Activated CD4-positive, alpha-beta T cell treated with anti-CD3 and anti-CD28 coated beads, Interleukin-2, amount 50 U/mL, for 16 hours (primary cell): ENCODE measurements around the gene ITGA2B.
"Not testable (repeated sequence)": the region's sequence is repeated elsewhere in the genome, so short reads cannot be mapped to it uniquely, and the experiment has no call there.

ENCODE experiments used
- DNase-seq: peaks from one replicate; pipeline ENCODE4 v3.0.0-alpha.2; 2020

Gene ITGA2B

DNA sequence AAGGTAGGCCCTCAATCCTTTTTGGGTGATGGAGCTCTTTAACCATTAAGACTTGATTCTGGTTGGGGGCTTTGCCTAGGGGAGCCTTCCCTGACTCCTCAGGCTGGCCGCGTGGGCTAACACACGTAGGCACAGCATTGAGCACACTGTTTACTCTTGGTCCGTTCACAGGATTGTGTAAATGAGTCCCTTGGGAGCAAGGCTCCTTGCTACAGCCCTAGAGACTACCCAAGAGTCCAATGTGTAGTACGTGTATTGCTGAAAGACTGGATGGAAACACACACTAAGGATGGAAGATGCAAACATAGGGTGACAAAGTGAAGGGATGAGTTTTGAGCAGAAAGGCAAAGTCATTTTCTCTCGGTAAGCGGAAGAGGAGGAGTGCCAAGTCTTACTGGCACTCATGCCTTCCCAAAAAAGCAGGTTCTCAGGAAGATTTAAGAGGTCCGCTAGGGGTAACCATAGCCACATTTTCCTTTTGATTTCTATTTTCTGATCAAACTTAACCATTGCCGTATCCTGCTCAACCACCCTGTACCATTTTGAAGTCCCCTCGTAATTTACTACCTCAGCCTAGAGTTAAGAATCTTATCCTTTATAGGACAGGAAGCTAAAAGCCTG, 911 bp upstream of the ITGA2B start:
- DNase-seq = no peak

DNA sequence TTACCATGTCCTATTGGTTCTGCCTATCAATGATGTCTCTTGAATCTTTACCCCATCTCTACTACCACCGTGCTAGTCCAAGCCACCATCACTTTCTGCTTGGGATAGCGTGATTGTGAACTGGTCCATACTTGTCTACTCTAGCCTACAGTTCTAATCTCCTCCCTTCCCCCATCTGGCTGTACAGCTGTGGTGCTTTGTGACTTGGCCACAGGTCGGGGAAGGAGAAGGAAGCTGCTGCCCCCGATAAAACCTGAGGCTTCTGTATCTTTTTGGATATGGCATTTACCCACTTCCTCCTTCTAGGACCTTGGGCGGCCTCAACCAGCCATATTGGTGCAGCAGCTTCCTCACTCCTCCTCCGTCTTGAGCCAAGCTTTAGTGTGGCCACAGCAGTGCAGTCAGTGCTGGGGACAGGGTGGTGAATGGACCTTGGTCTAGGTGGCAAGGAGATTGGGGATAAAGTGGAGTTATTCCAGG, 314 bp upstream of the ITGA2B start:
- DNase-seq = no peak

DNA sequence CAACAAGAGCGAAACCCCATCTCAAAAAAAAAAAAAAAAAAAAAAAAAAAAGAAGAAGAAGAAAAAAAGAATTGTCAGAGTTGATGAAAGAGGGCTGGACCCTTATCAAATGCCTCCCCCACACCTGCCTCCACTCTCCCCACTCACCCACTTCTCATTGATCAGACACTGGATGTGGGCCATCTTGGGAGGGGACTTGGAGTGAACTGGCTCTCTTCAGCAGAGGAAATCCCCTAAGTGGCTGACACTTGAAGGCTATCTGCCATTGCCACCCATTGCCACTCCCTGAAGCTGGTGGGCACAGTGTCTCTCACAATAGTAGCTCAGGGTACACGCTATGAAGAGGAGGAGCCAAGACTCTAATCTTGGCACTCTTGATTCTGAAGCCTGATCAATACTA, 1.6 kb downstream of the ITGA2B start:
- DNase-seq = no peak

DNA sequence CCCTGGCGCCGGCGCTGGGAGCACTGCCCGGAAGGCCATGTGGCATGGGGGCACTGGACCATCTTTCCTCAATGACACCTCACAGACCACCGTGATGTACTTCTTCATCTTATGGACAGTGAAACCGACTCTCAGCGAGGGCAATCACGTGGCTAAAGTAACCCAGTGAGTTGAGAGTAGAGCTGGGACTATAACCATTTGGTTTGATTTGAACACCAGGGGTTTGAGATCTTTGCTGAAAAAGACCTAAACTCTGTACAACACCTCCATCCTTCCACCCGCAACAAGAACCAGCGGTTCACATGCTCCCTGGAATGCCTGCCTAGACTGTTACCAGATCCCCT, 3.3 kb downstream of the ITGA2B start:
- DNase-seq = no peak

DNA sequence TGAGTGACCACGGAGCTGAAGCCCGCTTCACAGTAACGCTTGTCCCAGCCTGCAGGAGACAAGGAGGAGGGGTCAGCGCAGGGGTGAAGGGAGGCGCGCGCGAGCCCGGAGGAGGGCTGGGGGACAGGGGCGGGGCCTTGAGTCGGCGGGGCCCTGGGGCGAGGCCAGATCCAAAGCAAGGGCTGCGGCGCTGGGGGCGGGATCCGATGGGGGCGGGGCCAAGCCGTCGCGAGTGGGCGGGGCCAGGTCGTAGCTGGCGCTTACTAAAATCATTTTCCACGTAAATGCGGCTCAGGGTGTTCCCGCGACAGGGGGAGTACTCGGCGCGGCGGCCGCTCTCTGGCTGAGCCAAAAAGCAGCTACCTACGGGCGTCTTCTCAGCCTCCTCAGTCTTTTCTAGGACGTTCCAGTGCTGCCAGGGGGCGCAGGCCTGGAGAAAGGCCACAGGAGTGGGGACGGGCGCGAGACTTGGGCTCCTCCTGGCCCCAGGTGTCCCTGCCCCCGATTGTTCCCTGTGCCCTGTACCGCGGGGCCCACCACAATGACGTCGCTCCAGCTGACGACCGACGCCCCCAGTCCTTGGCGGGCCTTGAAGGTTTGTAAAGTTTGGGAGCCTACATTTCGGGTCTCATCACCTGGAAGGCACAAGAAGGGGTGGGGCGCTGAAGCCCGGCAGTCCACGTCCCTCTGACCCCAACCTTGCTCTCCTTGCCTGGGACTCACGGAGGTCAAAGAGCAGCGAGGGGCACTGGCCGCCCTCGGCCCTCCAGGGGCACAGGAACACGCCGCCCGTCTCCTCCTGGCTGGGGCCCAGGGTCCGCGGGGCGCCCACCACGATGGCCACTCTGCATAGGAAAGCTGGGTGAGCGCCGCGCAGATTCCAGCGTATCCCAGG, 3.9 kb downstream of the ITGA2B start:
- DNase-seq = peak; percentile 87

DNA sequence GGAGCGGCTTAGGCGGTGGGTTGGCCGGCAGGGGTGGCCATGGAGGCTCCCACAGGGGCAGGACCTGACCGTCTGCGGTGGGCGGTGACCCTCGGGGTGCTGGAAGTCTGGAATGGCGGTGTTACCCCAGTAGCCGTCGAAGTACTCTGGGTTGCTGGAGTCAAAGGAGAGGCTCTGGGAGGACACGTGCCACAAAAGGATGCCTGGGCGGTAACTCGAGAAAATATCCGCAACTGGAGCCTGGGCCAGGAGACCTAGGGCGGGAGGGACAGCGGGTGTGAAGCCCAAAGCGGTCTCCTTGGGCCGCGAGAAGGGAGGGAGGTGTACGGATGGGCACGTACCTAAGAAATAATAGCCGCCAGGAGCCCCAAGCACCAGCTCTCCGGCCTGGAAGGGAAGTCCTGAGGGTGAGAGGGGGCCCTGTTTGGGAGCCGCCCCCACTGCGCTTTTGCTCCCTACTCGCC, 4.6 kb downstream of the ITGA2B start:
- no peak for DNase-seq

DNA sequence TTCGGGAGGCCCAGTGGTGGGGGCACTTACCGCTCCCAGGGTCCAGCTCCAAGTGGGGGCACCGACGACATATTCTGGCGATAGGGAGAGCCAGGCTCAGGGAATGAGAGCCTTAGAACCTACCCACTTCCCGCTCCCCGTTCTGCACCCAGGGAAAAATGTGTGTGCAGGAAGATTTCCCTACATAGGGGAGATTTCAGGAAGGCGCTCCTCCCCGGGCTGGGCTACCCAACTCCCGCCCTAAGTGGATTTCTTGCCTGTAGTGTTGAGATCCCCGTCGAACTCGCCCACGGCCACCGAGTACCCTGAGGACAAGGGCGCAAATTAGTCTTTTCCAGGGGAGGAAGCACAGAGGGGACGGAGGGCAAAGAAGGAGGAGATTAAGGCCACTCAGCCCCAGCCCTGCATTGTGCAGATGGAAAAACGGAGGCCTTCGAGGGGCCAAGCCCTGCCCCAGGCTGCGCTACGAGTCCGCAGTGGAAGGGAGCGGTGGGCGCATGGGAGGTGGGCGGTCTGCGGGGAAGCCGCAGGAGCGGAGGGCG, 5.1 kb downstream of the ITGA2B start:
- no peak for DNase-seq

DNA sequence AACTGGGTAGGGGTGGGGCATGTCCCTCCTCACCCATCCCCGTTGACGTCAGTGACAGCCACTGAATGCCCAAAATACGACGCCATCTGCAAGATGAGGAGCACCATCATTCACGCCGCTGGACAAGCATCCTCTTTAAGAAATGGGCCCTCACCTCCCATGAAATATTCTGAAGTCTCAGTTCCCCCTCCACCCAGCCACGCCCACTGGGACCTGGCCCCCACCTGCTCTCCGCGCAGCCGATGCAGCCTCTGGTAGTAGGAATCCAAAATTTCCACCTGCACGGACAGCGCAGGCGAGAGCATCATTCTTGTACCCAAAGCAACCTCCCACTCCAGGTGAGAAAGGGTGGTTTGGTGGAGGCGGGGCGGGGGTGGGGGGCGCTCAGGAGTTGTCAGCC, 5.6 kb downstream of the ITGA2B start:
- no peak for DNase-seq

DNA sequence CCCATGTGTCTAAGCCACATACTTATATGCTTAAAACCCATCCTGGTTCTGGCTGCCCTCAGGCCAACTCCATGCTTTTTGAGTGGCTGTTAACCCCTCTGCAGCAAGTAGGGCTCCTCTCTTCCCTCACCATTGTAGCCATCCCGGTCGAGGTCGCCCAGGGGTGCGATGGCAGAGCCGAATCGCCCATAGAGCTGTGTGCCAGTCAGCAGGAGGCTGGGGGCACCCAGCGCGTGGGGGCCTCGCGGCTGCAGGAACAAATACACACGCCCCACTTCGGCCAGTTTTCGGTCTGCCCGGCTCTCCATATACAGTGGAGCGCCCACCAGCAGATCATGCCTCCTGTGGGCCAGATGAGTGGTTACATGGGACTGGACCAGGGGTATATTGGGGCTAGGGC, 6.1 kb downstream of the ITGA2B start:
- DNase-seq = no peak

DNA sequence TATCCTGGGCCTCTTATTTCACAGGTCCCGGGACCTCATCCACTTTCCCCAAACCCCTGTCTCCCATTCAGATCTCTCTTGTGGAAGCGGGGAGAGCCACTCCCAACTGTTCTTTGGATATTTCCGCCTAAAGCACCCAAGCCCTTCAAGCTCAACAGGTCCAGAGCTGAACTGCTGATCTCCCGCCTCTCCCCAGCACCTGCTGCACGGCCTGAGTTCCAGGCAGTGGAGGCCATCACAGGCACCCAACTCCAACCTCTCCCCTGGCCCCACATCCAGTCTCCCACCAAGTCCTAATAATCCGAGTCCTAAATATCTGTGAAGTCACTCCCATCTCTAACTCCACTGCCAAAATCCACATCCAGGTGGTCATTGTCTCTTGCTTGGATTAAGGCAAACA, 6.5 kb downstream of the ITGA2B start:
- no peak for DNase-seq

DNA sequence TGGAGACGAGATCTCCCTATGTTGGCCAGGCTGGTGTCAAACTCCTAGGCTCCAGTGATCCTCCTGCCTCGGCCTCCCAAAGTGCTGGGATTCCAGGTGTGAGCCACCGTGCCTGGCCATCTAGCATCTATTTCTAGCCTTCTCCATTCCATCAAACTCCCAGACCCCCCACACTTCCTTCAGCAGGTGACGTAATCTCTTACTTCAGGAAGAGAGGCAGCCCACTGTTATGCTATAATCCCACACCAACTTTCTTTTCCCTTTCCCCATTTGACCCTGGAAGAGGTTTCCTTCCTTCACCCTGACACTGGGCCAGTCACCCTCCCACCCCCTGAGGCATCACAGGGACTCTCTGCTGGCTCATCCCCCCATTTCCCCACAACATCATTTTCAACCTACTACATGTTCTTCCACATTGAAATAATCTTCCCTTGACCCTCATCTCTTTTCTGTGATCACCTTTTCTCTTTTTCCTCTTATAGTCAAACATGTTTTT, 7.6 kb downstream of the ITGA2B start:
- DNase-seq = no peak

DNA sequence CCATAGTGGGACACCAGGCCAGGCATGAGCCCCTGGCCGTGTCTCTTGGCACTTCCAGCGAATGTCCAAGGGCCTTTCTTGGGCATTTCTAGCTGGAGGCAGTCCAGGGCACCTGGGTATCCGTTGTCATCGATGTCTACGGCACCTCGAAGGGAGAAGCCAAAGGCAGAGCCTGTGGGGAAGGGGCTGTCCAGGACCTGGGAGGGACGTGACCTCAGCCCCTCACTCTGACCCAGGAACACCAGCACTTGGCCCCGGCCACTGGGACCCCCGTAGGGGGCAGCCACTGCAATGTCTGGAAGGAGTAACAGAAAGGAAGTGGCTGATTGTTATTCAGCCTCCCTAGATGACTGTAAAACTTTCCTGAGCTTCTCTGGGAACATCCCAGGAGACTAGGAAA, 8.7 kb downstream of the ITGA2B start:
- DNase-seq = no peak

DNA sequence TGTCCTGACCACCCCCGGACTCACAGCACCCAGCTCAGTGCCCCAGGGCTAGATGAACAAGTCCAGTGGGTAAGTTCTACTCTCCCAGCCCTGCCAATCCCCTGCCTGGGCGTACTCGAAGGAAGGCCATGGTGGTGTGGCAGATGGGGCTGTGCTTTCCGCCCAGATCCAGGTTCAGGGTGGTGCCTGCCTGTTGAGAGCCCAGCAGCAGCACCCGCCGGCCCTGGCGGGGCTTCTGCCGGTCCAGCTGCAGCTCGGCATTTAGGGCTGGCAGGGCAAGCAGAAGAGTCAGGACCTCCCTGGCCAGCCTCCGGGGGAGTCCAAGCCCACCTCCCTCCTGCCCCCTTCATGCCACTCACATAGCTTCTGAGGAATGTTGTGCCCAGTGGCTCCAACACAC, 9.6 kb downstream of the ITGA2B start:
- DNase-seq = no peak

DNA sequence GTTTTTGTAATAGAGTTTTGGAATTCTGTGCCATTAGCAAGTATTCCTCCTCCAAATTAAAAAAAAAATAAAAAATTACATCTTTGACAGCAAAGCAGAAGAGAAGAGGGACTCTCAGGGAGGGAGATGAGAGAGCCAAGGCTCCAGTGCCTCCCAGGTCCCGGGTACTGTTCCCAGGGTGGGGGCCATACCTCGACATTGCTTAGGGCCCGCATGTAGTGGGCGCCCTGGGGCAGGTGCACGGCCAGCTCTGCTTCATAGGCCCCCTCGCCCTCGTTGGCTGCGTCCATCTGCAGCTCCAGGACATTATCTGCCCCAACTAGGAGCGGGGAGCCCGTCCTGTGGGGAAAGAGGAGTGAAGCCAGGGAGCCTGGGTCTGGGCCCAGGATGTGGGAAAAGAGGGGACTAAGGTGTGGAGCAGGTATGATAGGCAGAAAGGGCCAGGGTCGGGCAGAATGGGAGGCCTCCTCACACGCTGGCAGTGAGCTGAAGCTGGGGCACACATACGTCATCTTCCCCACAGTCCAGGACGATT, 11.2 kb downstream of the ITGA2B start:
- DNase-seq = no peak

DNA sequence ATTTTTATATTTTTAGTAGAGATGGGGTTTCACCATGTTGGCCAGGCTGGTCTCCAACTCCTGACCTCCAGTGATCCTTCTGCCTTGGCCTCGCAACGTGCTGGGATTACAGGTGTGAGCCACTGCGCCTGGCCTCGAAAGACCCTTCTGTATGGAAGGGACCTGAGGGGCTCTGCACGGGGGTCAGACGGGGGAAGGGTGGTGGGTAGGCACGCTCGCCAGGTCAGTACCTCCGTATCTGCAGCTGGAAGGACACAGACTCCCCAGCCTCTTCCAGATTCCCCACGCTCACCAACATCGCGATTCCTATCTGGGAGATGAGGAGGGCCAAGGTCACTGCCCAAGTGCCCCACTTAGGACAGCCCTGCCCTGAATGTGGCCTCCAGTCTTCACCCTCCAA, 12.7 kb downstream of the ITGA2B start:
- DNase-seq = no peak

DNA sequence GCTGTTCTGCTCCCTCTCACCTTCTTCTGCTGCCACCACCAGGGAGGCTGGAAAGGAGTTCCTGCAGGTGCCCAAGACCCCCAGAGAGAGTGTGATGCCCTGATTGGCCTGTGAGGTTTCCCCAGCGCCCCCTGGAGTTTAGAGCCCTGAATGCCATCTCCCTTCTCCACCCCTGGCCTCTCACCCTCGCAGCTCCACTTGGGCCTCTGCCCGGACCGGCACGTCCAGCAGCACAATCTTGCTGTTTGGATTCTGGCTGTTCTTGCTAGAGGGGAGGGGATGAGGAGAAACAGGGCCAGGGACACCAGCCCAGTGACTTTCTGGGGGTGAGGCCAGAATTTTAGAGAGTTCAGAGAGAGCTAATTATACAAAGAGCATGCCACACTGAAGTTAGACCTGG, 13.3 kb downstream of the ITGA2B start:
- peak; percentile 17 for DNase-seq

DNA sequence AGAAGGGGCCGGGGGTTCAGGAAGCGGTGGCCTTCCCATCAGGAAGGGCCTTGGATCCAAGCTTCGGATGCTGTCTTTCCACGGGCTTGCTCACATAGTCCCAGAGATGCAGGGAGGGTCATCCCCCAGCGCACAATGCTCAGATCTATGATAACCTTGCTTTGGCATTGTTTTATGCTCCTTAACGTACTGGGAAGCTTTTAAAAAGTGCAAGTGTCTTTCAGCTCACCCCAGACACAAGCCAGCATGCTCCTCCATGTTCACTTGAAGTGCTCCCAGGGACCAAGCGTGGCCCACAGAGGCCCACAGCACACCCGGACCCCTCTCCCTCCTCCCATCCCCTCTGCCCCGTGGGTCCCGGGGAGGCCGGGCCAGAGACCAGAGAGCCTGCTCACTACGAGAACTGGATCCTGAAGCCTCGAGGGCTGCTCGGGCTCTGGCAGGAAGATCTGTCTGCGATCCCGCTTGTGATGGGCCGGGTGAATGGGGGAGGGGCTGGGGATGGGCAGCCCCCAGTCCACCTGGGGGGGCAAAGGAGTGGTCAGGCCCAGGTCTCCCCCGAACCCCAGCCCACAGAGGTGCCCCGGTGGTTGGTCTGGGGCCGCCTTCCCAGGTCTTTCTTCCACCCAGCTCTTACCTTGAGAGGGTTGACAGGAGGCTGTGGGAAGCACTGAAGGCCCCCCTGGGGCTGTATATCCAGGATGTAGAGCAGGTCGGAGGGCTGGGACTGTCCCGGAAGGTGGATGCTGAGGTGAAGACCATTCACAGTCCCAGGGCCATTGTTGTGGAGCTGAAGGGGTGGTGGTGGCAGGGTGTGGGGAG, 14.0 kb downstream of the ITGA2B start:
- no peak for DNase-seq

DNA sequence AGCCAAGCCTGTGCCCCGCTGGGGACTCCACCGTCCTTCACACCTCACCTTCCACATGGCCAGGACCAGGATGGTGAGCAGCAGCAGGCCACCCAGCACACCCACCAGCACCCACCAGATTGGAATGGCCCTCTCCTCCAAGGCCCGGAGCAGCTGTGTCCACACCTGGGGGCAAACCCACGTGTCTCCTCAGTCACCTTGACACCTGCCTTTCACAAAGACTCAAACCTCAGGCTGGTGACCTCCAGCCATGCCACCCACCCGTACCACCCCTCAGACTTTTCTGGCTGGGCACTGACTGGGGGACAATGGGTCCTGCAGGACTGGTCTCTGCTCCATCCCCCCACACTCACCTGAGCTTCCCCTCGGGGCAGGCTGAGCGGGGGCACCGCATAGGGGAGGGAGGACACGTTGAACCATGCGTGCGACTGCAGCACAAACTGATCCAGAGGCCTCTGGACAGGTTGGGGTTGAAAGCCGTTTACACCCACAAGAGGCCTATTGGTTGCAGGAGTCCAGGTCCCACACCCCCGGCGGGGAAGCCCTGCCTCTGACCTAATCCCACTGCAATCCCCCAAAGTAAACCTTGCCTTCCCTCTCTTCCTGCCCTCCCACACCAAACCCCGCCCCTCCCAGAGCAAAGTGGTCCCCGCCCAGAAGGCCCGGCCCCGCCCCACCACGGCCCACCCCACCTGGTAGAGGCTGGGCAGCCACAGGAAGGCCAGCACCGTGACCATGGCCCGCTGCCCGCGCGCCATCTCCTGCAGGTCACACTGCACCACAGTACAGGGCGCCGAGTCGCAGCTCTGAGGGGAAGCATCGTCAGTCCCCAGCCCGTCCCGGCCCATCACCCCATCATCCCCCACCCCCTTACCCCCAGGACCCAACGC, 14.9 kb downstream of the ITGA2B start:
- no peak for DNase-seq

DNA sequence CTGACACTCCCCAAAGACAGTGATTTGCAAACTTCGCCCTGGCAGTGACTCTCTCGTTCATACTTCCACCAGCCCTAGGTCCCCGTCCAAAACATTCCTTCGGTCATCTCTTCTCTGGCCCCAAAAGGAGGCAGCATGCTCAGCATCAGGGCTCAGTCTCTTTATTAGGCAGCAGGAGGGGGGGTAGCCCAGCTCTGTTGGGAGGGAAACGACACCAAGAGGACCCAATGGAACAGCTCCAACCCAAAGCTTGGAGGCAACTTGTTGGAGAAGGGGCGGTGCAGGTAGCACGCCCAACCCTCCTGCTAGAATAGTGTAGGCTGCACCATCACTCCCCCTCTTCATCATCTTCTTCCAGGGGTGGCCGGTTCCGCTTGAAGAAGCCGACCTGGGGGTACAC, 17.4 kb downstream of the ITGA2B start:
- DNase-seq = no peak

DNA sequence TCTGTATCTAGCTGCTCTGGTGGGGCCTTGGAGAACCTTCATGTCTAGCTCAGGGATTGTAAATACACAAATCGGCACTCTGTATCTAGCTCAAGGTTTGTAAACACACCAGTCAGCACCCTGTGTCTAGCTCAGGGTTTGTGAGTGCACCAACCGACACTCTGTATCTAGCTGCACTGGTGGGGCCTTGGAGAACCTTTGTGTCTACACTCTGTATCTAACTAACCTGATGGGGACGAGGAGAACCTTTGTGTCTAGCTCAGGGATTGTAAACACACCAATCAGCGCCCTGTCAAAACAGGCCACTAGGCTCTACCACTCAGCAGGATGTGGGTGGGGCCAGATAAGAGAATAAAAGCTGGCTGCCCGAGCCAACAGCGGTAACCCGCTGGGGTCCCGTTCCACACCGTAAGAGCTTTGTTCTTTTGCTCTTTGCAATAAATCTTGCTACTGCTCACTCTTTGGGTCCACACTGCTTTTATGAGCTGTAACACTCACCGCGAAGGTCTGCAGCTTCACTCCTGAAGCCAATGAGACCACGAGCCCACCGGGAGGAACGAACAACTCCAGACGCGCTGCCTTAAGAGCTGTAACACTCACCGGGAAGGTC, 19.9 kb downstream of the ITGA2B start:
- DNase-seq = not testable (repeated sequence)
